ENCODE measurements around the gene CWC25.

The CWC25 gene

GRCh38 chr17:38783227-38783626 is 41.9 kb downstream of the CWC25 start:
- no peak for FAIRE-seq

- no peak for FAIRE-seq
Observed at GRCh38 chr17:38779965-38780752, 45.0 kb downstream of the CWC25 start.

GRCh38 chr17:38777641-38778250 is 47.4 kb downstream of the CWC25 start:
- no peak for FAIRE-seq

GRCh38 chr17:38773258-38773657 is 51.9 kb downstream of the CWC25 start:
- FAIRE-seq, result no peak

GRCh38 chr17:38768417-38768816 is 56.7 kb downstream of the CWC25 start:
- FAIRE-seq, result no peak

GRCh38 chr17:38766341-38766740 is 58.8 kb downstream of the CWC25 start:
- no peak for FAIRE-seq

GRCh38 chr17:38762231-38762630 is 62.9 kb downstream of the CWC25 start:
- FAIRE-seq, result no peak

GRCh38 chr17:38761612-38762011 is 63.5 kb downstream of the CWC25 start:
- no peak for FAIRE-seq

- no peak for FAIRE-seq
Observed at GRCh38 chr17:38753071-38753506, 72.0 kb downstream of the CWC25 start.

- no peak for FAIRE-seq
Observed at GRCh38 chr17:38752308-38753070, 72.6 kb downstream of the CWC25 start, which contains the start of gene PSMB3. TSS of gene PSMB3 (plus strand) at chr17:38752741. CDS start at chr17:38752827, 86 bp downstream.

GRCh38 chr17:38751808-38752307 is 73.3 kb downstream of the CWC25 start:
- FAIRE-seq, result no peak

- no peak for FAIRE-seq
Observed at GRCh38 chr17:38751144-38751807, 73.8 kb downstream of the CWC25 start.

Measured in A204.1 (cell line).